LHCN-M2 (cell line): ENCODE results near the gene YPEL4. TPM values are rescaled to one million over a fixed set of nuclear protein-coding genes. Genes with fewer than 3 reads are reported as not detected.

Experiments
- DNase-seq: peaks from one replicate; pipeline ENCODE4 v3.0.0-alpha.2; 2012; ENCODE audit warnings: low read depth
- total RNA-seq: library from RNA; depleted of rRNA; stranded (reverse); fragments of >200 nt; gene quantifications from 2 replicates; pipeline ENCODE4 v1.2.3, GENCODE V29; 2014

YPEL4 gene
- total RNA-seq, 1 experiment from 2014 or later, result 0.46 TPM

DNA sequence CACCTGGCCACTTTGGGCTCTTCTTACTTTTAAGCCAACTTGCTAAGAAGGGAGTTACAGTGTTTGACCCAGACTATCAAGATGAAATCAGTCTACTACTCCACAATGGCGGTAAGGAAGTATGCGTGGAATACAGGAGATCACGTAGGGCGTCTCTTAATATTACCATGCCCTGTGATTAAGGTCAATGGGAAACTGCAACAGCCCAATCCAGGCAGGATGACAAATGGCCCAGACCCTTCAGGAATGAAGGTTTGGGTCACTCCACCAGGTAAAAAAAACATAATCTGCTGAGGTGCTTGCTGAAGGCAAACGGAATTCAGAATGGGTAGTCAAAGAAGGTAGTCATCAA lies 1.0 kb upstream of the YPEL4 start:
- no peak for DNase-seq

- DNase-seq, result no peak
These were observed 644 bp downstream of the YPEL4 start for GRCh38 chr11:57648801-57649735.

DNA sequence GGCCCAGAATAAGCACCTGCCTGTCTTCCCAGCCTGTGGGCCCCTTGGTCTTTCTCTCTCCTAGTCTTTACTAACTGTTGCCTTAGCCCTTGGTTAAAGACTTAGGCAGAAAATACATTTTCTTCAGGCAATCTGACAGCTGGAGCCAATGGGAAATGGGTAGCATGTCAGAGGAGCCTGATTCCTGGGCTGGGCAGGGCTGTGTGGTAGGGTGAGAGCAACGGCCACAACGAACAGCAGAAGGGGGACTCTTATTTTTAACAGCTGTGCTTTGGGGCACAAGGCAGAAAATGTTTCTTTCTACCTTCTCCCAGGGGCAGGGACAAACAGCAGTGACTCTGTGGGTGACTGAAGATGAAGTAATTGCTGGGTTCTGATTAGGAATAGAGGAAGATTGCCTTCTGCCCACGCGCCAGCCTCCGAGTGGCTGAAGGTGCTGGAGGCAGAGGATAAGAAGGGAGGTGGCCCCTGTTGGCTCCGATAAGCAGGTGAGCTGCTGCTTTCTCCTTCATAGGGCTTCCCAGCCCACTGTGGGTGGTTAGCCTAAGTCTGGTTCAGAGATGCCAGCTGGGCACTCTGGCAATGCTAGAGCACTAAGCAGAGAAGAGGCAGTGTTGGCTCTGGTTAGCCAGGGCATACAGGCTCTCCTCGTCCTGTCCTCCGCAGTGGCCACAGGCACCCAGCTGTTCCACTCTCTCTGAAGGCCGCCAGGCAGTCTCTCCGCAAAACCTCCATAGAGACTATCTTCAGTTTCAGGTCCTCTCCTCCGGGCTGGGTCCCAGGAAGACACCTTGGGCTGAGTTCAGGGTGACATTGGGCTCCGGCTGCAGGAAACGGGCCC lies 1.5 kb downstream of the YPEL4 start:
- peak; percentile 60 for DNase-seq

DNA sequence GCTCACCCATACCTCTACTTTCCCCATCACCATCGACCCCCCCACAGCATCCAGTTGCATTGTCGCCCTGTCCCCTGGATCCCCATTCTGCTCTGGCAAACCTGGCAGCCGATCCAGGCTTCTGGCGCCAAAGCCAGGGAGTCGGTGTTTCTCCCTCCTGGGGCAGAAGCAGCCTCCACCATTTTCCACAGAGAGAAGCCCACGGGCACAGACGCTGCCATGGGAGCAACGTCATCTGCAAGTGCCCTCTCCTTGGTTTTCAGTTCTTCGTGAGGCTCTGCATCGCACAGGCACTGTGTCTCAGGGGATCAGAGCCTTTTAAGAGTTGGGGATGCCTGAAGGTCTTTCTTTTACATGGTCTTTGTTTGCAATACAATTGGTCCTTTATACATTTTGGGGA lies 2.3 kb downstream of the YPEL4 start:
- DNase-seq, result no peak

DNA sequence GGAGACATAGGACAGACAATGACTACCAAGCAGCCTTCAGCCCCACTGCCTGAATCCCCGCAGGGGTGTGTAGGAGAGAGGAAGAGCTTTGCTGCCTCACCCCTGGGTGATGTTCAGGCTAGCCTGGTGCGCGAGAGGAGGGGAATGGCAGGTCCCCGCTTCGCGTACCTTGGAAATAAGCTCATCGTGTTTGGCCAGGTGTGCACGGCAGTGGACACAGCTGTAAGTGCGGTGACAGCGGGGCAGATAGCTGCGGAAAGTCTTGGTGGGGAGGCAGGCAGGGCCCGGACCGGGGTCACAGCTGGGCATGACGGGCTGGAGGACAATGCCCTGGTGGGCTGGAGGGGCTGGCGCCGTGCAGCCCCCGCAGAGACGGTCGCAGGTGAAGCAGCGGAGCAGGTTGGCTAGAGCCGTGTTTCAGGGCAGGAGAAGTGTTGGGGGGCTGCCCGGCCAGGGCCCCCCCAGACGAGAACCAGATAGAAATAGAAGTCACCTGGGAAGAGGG lies 2.9 kb downstream of the YPEL4 start:
- DNase-seq, result no peak

GRCh38 chr11:57646194-57646798 lies 3.4 kb downstream of the YPEL4 start:
- DNase-seq, result no peak

GRCh38 chr11:57645689-57646085 lies 4.0 kb downstream of the YPEL4 start:
- DNase-seq, result no peak

DNA sequence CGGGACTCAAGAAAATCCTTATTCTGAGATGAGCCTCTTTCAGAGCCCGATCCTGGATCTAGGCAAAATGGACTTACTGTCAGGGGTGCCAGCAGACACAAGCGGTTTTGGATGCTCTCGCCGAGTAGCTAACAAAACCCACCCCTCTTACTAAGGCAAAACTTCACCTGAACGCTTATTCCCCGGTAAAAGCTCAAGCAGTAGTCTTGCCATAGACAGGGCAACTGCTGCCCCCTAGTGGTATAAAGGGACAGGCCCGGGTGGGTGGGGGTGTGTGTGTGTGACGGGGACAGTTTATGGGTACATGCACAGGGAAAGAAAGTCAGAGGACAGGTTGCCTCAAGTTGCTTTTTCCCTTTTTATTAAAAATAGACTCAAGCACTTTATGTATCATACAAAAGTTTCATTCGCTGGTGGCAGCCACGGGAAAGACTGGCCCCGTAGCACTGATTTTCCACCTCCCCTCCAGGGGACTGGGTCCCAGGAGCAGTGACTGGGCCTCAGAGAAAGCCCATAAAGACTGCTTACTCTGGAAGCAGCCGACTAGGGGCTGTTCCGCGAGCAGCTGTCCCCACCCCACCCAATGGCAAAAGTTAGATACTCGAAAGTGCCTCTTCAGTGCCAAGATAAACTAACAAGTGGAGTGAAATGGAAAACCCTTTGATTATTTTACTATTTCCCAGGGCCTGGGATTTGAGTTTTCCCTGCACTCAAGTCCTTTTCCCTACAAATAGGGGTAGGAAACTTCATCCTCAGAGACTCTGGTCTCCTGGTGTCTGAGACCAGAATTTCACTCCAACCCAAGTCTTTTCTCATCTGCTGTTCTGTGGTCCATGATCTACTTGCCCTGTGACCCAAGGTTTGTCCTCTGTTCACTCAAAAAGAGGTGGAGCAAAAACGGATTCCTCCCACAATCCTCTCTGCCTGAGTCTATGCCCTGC lies 4.7 kb downstream of the YPEL4 start:
- peak; percentile 61 for DNase-seq

DNA sequence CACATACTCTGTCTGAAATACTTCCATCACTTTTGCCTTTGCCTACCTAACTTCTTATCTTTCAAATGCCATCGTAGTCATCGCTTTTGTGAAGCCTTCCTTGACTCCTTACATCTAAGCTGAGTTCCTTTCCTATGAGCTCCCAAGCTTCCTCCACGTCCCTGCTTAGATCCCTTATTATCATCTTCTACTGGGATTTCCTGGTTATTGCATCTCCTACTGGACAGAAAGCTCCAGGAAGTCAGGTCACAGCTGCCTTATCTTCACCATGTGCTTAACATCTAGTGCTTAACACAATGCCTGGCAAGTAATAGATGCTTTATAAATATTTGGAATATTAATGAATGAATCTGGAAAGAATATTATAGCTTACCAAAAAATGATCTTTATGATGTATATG lies 5.9 kb downstream of the YPEL4 start:
- no peak for DNase-seq

GRCh38 chr11:57641011-57641807 lies 8.5 kb downstream of the YPEL4 start:
- DNase-seq, result peak; percentile 72

GRCh38 chr11:57640068-57640800 lies 9.5 kb downstream of the YPEL4 start:
- no peak for DNase-seq

GRCh38 chr11:57639321-57640067 lies 10.2 kb downstream of the YPEL4 start:
- DNase-seq, result no peak

DNA sequence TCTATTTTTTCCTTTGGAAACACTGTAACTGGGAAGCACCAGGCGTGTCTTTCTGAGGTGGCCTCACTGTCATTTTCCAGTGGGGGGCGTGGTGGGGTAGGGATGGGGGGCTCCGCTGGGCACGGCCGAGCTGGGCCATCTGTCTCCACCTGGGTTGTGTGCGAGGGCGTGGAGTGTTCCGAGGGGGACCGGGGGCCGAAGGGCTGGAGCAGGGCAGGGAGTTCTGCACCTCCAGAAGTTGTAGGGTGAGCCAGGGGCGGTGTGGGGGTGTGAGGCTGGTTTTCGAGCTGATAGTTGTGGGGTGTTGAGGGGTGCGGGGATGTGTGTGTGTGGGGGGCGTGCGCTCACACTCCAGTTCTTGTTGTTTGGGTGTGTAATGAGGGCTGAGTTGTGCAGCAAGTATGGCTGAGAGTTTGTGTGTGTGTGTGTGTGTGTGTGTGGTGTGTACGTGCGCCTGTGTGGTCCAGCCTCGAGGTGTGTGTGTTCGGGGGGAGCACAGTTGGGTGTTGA lies 10.8 kb downstream of the YPEL4 start:
- DNase-seq, result no peak

DNA sequence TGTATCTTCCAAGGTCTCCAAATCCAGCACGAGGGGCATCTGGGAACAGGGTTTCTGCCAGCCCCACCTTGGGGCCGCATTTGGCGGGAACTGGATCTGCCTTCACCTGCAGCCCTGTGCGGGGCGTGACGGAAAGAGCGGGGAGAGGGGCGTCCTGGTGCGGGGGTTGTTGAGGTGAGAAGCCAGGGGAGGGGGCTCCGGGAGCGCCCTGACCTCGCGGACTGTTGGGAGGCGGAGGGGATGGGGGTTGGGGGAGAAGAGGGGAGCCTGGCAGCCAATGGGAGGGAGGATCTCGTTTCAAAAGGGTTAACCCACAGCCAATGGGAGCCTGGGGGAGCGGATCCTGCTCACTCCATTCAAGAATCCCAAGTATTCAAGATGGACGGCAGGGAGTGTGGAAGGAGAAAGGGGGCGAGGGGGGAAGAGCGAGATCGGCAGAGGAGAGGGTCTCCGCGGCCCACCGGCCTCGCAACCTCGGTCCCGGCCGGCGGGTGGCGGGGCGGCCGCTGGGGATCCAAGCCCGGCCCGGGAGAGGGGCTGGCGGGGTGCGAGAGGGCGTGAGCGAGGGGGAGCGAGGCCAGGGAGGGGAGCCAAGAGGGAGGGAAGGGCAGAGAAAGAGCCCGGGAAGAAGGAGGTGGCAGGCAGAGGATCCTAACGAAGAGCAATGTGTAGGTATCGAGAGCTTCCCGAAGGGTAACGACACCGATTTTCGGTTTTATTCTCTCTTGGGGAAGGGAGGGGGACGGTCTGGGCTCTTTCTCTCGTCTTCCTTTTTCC lies 11.5 kb downstream of the YPEL4 start:
- DNase-seq, result peak; percentile 85

GRCh38 chr11:57637626-57638004 lies 12.1 kb downstream of the YPEL4 start:
- no peak for DNase-seq

- no peak for DNase-seq
These were observed 14.5 kb downstream of the YPEL4 start for GRCh38 chr11:57635246-57635645.

DNA sequence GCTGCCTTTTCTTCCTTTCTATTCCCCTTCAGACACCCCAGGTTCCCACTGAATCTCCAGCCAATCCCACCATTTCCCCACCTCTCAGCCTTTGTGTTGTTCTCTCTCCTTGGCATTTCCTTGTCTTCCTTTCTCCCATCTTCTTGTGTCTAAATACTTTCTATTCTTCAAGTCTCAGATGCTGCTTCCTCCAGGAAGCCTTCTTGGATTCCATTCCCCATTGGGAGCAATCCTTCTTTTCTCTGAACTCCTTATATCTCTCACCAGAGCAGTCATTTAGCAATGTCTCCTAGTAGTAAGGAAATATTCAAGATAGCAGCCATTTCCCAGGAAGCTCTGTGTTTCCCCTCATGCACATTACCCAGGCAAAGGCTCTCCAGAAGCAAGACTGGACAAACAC lies 15.4 kb downstream of the YPEL4 start:
- DNase-seq, result no peak
